Measurements from ENCODE around the gene CIAO1.

GRCh38 chr2:96271995-96272394 lies 6.0 kb downstream of the CIAO1 start:
- TF ChIP-seq CTCF (IDR thresholded peaks at IDR 0.05) (no peak), POLR2A (IDR thresholded peaks at IDR 0.05) (no peak), POLR2AphosphoS5 (IDR thresholded peaks at IDR 0.05) (no peak)
